Sigmoid colon (tissue), 4 donors: ENCODE data around the gene RADIL.

ENCODE experiments used
- EP300 ChIP-seq, 4 donors: sonication (generic); formaldehyde crosslinking; IDR thresholded peaks; one replicate each; pipeline ENCODE4 v1.6.1; 2017; ENCODE audit warnings: antibody characterized with exemption in 4 of 4
- POLR2A ChIP-seq, 2 donors: fragments of 450-650 bp; IDR thresholded peaks; one replicate each; pipeline ENCODE4 v1.6.1; 2016; ENCODE audit warnings: antibody characterized with exemption in 2 of 2, mild to moderate bottlenecking in 2 of 2, moderate library complexity in 2 of 2
- POLR2AphosphoS5 ChIP-seq, 4 donors: sonication (generic); formaldehyde crosslinking; IDR thresholded peaks; one replicate each; pipeline ENCODE4 v1.6.1; 2017; ENCODE audit warnings: antibody characterized with exemption in 4 of 4
- TF ChIP-seq, protein P1 (sequence below), 4 experiments: fragments of 450-650 bp in 3 of 4; fragments of 200-600 bp in 1 of 4; IDR thresholded peaks; one replicate each; pipeline ENCODE4 v1.5.1; 2016 to 2019; ENCODE audit warnings: antibody characterized with exemption in 4 of 4, mild to moderate bottlenecking in 3 of 4, moderate library complexity in 2 of 4

DNA sequence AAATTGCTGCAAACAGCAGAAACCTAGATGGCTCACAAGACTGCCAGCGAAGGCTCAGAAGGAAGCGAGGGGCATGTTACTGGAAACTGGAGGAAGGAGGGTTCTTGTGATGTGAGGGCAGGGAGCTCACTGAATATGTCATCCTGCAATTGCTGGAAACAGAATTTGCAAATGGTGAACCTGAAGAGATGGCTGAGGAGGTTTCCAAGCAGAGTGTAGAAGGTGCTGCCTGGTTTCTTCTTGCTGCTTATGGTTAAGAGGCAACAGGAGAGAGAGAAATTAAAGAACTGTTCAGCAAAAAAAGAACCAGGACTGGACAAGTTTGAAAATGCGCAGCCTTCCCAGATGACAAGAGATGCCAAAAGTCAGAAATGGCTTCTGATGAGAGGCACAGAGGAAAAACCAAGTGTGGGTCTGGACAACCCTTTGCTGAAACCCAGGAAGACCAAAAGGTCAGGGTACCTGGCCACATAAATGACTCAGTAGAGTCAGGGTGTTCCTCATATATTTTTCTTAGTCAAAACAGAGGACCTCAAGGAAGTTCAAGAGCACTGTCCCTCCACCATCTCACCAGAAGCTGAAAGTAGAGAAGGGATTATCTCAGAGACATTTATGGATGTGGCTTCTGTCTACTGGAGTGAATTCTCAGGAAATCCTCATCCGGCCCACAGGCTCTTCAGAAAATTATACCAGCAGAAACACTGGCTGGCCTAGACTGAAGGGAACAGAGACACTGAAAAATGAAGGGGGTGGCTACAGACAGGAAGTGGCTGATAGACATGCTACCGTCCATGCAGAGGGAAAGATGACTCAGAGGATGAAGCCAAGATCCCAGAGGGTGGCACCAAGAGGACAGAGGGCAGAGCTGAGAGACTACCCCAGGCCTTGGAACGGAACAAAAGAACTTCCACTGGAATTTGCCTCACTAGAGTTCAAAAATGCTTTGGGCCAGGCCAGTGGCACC is 31.8 kb downstream of the RADIL start:
- TF ChIP-seq, protein P1, sequence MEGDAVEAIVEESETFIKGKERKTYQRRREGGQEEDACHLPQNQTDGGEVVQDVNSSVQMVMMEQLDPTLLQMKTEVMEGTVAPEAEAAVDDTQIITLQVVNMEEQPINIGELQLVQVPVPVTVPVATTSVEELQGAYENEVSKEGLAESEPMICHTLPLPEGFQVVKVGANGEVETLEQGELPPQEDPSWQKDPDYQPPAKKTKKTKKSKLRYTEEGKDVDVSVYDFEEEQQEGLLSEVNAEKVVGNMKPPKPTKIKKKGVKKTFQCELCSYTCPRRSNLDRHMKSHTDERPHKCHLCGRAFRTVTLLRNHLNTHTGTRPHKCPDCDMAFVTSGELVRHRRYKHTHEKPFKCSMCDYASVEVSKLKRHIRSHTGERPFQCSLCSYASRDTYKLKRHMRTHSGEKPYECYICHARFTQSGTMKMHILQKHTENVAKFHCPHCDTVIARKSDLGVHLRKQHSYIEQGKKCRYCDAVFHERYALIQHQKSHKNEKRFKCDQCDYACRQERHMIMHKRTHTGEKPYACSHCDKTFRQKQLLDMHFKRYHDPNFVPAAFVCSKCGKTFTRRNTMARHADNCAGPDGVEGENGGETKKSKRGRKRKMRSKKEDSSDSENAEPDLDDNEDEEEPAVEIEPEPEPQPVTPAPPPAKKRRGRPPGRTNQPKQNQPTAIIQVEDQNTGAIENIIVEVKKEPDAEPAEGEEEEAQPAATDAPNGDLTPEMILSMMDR (IDR thresholded peaks at IDR 0.05), result no peak
- TF ChIP-seq POLR2A (IDR thresholded peaks at IDR 0.05), result no peak
- TF ChIP-seq POLR2AphosphoS5 (IDR thresholded peaks at IDR 0.05), result no peak
- no peak for TF ChIP-seq EP300 (IDR thresholded peaks at IDR 0.05)
